DOHH2 (cell line): ENCODE measurements around the gene SLC5A3.

ENCODE experiments used
- H3F3A ChIP-seq: fragments of 200-600 bp; sonication (generic), shearing (Covaris generic); 2 replicates; pipeline ENCODE4 v1.6.0; 2016; ENCODE audit warnings: antibody characterized with exemption, mild to moderate bottlenecking; ENCODE audit not compliant: control insufficient read depth, insufficient read depth
- H3K27ac ChIP-seq: fragments of 200-600 bp; sonication (generic); 2 replicates; pipeline ENCODE4 v1.5.1; 2014; ENCODE audit warnings: low read depth, mild to moderate bottlenecking, low read length, moderate library complexity
- H3K27me3 ChIP-seq: fragments of 200-600 bp; sonication (generic); 2 replicates; pipeline ENCODE4 v1.6.1; 2014; ENCODE audit warnings: mild to moderate bottlenecking, low read length, mixed read lengths; ENCODE audit not compliant: control insufficient read depth
- H3K36me3 ChIP-seq: fragments of 200-600 bp; sonication (generic); 2 replicates; pipeline ENCODE4 v1.6.1; 2014; ENCODE audit warnings: mild to moderate bottlenecking, low read length, moderate library complexity, mixed read lengths; ENCODE audit not compliant: control insufficient read depth
- H3K4me1 ChIP-seq: fragments of 200-600 bp; sonication (generic); 2 replicates; pipeline ENCODE4 v1.6.1; 2014; ENCODE audit warnings: mild to moderate bottlenecking, low read length, mixed read lengths; ENCODE audit not compliant: control insufficient read depth
- H3K4me2 ChIP-seq: fragments of 200-600 bp; sonication (generic); 2 replicates; pipeline ENCODE4 v1.6.0; 2014; ENCODE audit warnings: mild to moderate bottlenecking, low read length, moderate library complexity
- H3K4me3 ChIP-seq: fragments of 200-600 bp; sonication (generic); 2 replicates; pipeline ENCODE4 v1.5.1; 2014; ENCODE audit warnings: mild to moderate bottlenecking, low read length, mixed read lengths
- H3K79me2 ChIP-seq: fragments of 200-600 bp; sonication (generic); 2 replicates; pipeline ENCODE4 v1.6.1; 2014; ENCODE audit warnings: mild to moderate bottlenecking, low read length, mixed read lengths; ENCODE audit not compliant: control insufficient read depth
- H3K9me2 ChIP-seq: fragments of 200-600 bp; sonication (generic); replicated peaks from 2 replicates; pipeline ENCODE4 v1.6.1; 2014; ENCODE audit warnings: mild to moderate bottlenecking, low read length, mixed read lengths; ENCODE audit not compliant: control insufficient read depth
- H3K9me3 ChIP-seq: fragments of 200-600 bp; sonication (generic); 2 replicates; pipeline ENCODE4 v1.6.1; 2014; ENCODE audit warnings: antibody characterized with exemption, low read length, mixed read lengths; ENCODE audit not compliant: control insufficient read depth, insufficient read depth
- H4K20me1 ChIP-seq: fragments of 200-600 bp; sonication (generic); 2 replicates; pipeline ENCODE4 v1.6.0; 2014; ENCODE audit warnings: low read depth, mild to moderate bottlenecking, antibody characterized with exemption, low read length, moderate library complexity; ENCODE audit not compliant: control insufficient read depth, insufficient read depth
- CTCF ChIP-seq: fragments of 200-600 bp; sonication (generic); IDR thresholded peaks from one replicate; pipeline ENCODE4 v1.5.1; 2014; ENCODE audit warnings: antibody characterized with exemption, mild to moderate bottlenecking, low read depth, low read length; ENCODE audit not compliant: poor library complexity, severe bottlenecking
- EZH2phosphoT487 ChIP-seq: fragments of 200-600 bp; sonication (generic); IDR thresholded peaks from 2 replicates; pipeline ENCODE4 v1.6.1; 2017; ENCODE audit warnings: borderline replicate concordance, mild to moderate bottlenecking, antibody characterized with exemption, low read length, moderate library complexity, mixed read lengths

Gene SLC5A3

GRCh38 chr21:34077888-34078287 is 4.5 kb downstream of the SLC5A3 start:
- Histone ChIP-seq H3K27ac (no peak overlapping the region), H3K4me2 (no peak overlapping the region), H3K9me3 (no peaks in the 10 kb centered on the region), H3K9me2 (no peaks in the 10 kb centered on the region), H3F3A (no peaks in the 10 kb centered on the region), H3K27me3 (no peaks in the 10 kb centered on the region), H3K79me2 (peaks cover 85% of the 10 kb centered on the region), H3K4me3 (no peak overlapping the region), H3K36me3 (peaks cover 77% of the 10 kb centered on the region), H3K4me1 (peaks cover 26% of the 10 kb centered on the region), H4K20me1 (peaks cover 24% of the 10 kb centered on the region)
- TF ChIP-seq EZH2phosphoT487 (no peak), CTCF (no peak)

GRCh38 chr21:34078915-34079314 is 5.5 kb downstream of the SLC5A3 start:
- Histone ChIP-seq H3K36me3 (peaks cover 87% of the 10 kb centered on the region), H3K4me2 (no peak overlapping the region)

GRCh38 chr21:34080710-34081109 is 7.3 kb downstream of the SLC5A3 start:
- H4K20me1 ChIP-seq, result peaks cover 9% of the 10 kb centered on the region
- no peaks in the 10 kb centered on the region for H3K9me3 ChIP-seq
- H3K36me3 ChIP-seq, result peaks cover 83% of the 10 kb centered on the region
- TF ChIP-seq CTCF (no peak), EZH2phosphoT487 (no peak)
- peaks cover 96% of the 10 kb centered on the region for H3K79me2 ChIP-seq
- H3K4me1 ChIP-seq, result peaks cover 10% of the 10 kb centered on the region
- no peak overlapping the region for H3K4me3 ChIP-seq
- H3K4me2 ChIP-seq, result no peak overlapping the region
- no peak overlapping the region for H3K27ac ChIP-seq
- no peaks in the 10 kb centered on the region for H3K9me2 ChIP-seq
- H3F3A ChIP-seq, result no peaks in the 10 kb centered on the region
- no peaks in the 10 kb centered on the region for H3K27me3 ChIP-seq

More at GRCh38 chr21:34078915-34079314, 5.5 kb downstream of the SLC5A3 start:
- no peak overlapping the region for H3K27ac ChIP-seq
- no peaks in the 10 kb centered on the region for H3F3A ChIP-seq
- H3K4me3 ChIP-seq, result no peak overlapping the region
- peaks cover 96% of the 10 kb centered on the region for H3K79me2 ChIP-seq
- H3K27me3 ChIP-seq, result no peaks in the 10 kb centered on the region
- H4K20me1 ChIP-seq, result peaks cover 24% of the 10 kb centered on the region
- TF ChIP-seq CTCF (no peak), EZH2phosphoT487 (no peak)
- H3K9me3 ChIP-seq, result no peaks in the 10 kb centered on the region
- no peaks in the 10 kb centered on the region for H3K9me2 ChIP-seq
- peaks cover 24% of the 10 kb centered on the region for H3K4me1 ChIP-seq
